GM23338 (cell line): ENCODE data around the gene HELT. TPM values are rescaled to one million over a fixed set of nuclear protein-coding genes. Genes with fewer than 3 reads are reported as not detected.
A peak's percentile ranks its signal among the peaks of the same experiment; 100 is the strongest.

Experiments
- ATAC-seq: fragments of 200-7000 bp; cut with Tn5 transposase; 3 replicates; pipeline ENCODE4 v1.9.1; 2020
- DNase-seq: peaks from one replicate; pipeline ENCODE4 v3.0.0-alpha.2; 2015; ENCODE audit warnings: low spot score
- H2AFZ ChIP-seq: fragments of 200-600 bp; sonication (generic); 2 replicates; pipeline ENCODE4 v1.8.0; 2016; ENCODE audit warnings: antibody characterized with exemption, mild to moderate bottlenecking, moderate library complexity
- H3F3A ChIP-seq: fragments of 200-600 bp; sonication (generic); replicated peaks from 2 replicates; pipeline ENCODE4 v1.8.0; 2017; ENCODE audit warnings: antibody characterized with exemption, mixed run types, low read depth
- H3K27ac ChIP-seq: fragments of 200-600 bp; sonication (generic); 2 replicates; pipeline ENCODE4 v1.6.1; 2016; ENCODE audit warnings: low read depth
- H3K27me3 ChIP-seq: fragments of 200-600 bp; sonication (generic); 2 replicates; pipeline ENCODE4 v1.8.0; 2016; ENCODE audit warnings: mild to moderate bottlenecking, mixed run types, moderate library complexity; ENCODE audit not compliant: insufficient read depth
- H3K36me3 ChIP-seq: fragments of 200-600 bp; sonication (generic); 2 replicates; pipeline ENCODE4 v1.8.0; 2016; ENCODE audit warnings: mild to moderate bottlenecking; ENCODE audit not compliant: insufficient read depth
- H3K4me1 ChIP-seq: fragments of 200-600 bp; sonication (generic); 2 replicates; pipeline ENCODE4 v1.8.0; 2016; ENCODE audit warnings: mild to moderate bottlenecking, moderate library complexity; ENCODE audit not compliant: insufficient read depth
- H3K4me2 ChIP-seq: fragments of 200-600 bp; sonication (generic); 2 replicates; pipeline ENCODE4 v1.7.1; 2017; ENCODE audit warnings: mixed run types
- H3K4me3 ChIP-seq: fragments of 200-600 bp; sonication (generic); 2 replicates; pipeline ENCODE4 v1.6.1; 2016; ENCODE audit warnings: mixed run types
- H3K79me2 ChIP-seq: fragments of 200-600 bp; sonication (generic); replicated peaks from 2 replicates; pipeline ENCODE4 v1.8.0; 2017; ENCODE audit warnings: mild to moderate bottlenecking; ENCODE audit not compliant: insufficient read depth
- H3K9me2 ChIP-seq: fragments of 200-600 bp; sonication (generic); 2 replicates; pipeline ENCODE4 v1.8.0; 2017; ENCODE audit not compliant: insufficient read depth
- H4K20me1 ChIP-seq: fragments of 200-600 bp; sonication (generic); replicated peaks from 2 replicates; pipeline ENCODE4 v1.8.0; 2017; ENCODE audit warnings: mild to moderate bottlenecking; ENCODE audit not compliant: insufficient read depth
- H3K27ac Mint-ChIP-seq: 2 replicates; pipeline ENCODE4 v1.8.0; 2020; ENCODE audit warnings: inconsistent platforms, mild to moderate bottlenecking, moderate library complexity, mixed read lengths
- H3K27me3 Mint-ChIP-seq: 3 replicates; pipeline ENCODE4 v1.8.0; 2022; ENCODE audit warnings: low read depth, mild to moderate bottlenecking, moderate library complexity, mixed read lengths, inconsistent platforms; ENCODE audit not compliant: insufficient read depth, poor library complexity
- H3K36me3 Mint-ChIP-seq: 3 replicates; pipeline ENCODE4 v1.8.0; 2021; ENCODE audit warnings: low read depth, mild to moderate bottlenecking, inconsistent platforms, moderate library complexity, mixed read lengths
- H3K4me1 Mint-ChIP-seq: 3 replicates; pipeline ENCODE4 v1.8.0; 2020; ENCODE audit warnings: mild to moderate bottlenecking, inconsistent platforms, mixed read lengths
- H3K4me3 Mint-ChIP-seq: 3 replicates; pipeline ENCODE4 v1.8.0; 2021; ENCODE audit warnings: moderate library complexity, mild to moderate bottlenecking, inconsistent platforms, mixed read lengths
- H3K9me3 Mint-ChIP-seq: 3 replicates; pipeline ENCODE4 v1.8.0; 2020; ENCODE audit warnings: moderate library complexity, mild to moderate bottlenecking, inconsistent platforms, mixed read lengths
- EZH2 ChIP-seq: fragments of 200-600 bp; sonication (generic); IDR thresholded peaks from one replicate; pipeline ENCODE4 v1.8.0; 2017; ENCODE audit warnings: antibody characterized with exemption, mild to moderate bottlenecking, low read depth; ENCODE audit not compliant: unreplicated experiment
- EZH2phosphoT487 ChIP-seq: fragments of 200-600 bp; sonication (generic); IDR thresholded peaks from one replicate; pipeline ENCODE4 v1.8.1; 2018; ENCODE audit warnings: antibody characterized with exemption; ENCODE audit not compliant: unreplicated experiment
- STAT1 ChIP-seq: IDR thresholded peaks from one replicate; pipeline ENCODE4 v1.6.1; 2016; ENCODE audit warnings: antibody characterized with exemption; ENCODE audit not compliant: unreplicated experiment
- polyA plus RNA-seq: library from polyadenylated mRNA; unstranded; fragments of >200 nt; fragmentation: Nextera tagmentation; extraction: Ambion mirVana; gene quantifications from 2 replicates; pipeline ENCODE4 v1.2.1, GENCODE V29; 2016
- total RNA-seq: library from RNA; depleted of rRNA; stranded (reverse); fragments of >200 nt; shearing (Covaris generic); gene quantifications from 2 replicates; pipeline ENCODE4 v1.2.3, GENCODE V29; 2014
- TF ChIP-seq, protein P1 (sequence below): IDR thresholded peaks from one replicate; pipeline ENCODE4 v1.6.1; 2018; ENCODE audit warnings: antibody characterized with exemption; ENCODE audit not compliant: unreplicated experiment
- TF ChIP-seq, protein P2 (sequence below): fragments of 250-450 bp; sonication (Bioruptor Pico); IDR thresholded peaks from 2 replicates; pipeline ENCODE4 v1.5.0; 2020; ENCODE audit warnings: mild to moderate bottlenecking, moderate library complexity

Gene HELT
- total and polyA plus RNA-seq, 2 experiments from 2014 or later, result not detected

DNA sequence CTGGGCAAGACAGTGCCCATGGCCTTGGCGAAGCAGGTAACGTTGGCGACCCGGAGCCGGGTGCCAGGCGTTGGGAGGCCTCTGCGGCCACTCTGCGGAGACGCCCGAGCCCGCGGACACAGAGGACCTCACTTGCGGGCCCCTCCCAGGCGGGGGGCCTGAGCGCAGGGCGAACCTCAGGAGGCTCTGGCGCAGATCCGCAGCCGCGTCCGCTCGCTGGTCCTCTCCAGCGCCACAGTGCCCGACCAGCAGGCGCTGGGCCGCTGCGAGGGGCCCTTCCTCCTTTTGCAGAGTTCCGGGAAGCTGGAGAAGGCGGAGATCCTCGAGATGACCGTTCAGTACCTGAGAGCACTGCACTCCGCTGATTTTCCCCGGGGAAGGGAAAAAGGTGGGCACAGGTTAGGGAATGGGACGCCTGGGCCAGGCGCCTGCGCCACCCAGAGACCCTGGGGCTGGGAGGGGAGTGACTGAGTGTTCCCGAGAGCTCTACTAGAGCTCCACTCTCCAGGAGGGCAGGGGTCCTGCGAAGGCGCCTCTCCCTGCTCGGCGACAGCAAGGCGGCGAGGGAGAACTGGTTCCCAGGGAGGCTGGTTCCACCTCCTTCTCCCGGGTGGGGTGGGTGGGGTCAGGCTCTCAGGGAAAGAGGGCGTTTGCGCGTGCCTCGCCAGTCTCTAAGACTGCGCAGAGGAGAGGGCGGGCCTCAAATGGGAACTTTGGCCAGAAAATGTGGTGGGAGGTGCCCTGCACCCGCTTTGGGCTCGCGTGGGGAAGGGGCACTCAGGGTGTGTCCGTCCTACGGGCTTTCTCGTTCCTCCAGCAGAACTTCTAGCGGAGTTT, 1.4 kb downstream of the HELT start:
- Mint-ChIP-seq H3K36me3 (no peaks in the 10 kb centered on the region), H3K4me3 (peak overlapping the region; percentile 74), H3K9me3 (peaks cover 3% of the 10 kb centered on the region; the same call in 1 of the 3 replicates), H3K27ac (no peak overlapping the region), H3K27me3 (peaks cover 100% of the 10 kb centered on the region), H3K4me1 (peaks cover 45% of the 10 kb centered on the region)
- H2AFZ ChIP-seq, result peak overlapping the region; percentile 93
- ATAC-seq (peak; percentile 28), DNase-seq (peak; percentile 75)
- no peak overlapping the region for H3K27ac ChIP-seq
- H3F3A ChIP-seq, result peaks cover 22% of the 10 kb centered on the region; the same call in 1 of the 2 replicates
- no peaks in the 10 kb centered on the region for H3K36me3 ChIP-seq
- H3K79me2 ChIP-seq, result no peaks in the 10 kb centered on the region
- H4K20me1 ChIP-seq, result peaks cover 10% of the 10 kb centered on the region; the same call in 1 of the 2 replicates
- H3K9me2 ChIP-seq, result no peaks in the 10 kb centered on the region
- H3K27me3 ChIP-seq, result peaks cover 100% of the 10 kb centered on the region
- peak overlapping the region; percentile 54 for H3K4me3 ChIP-seq
- H3K4me1 ChIP-seq, result peaks cover 58% of the 10 kb centered on the region
- peak overlapping the region; percentile 82 for H3K4me2 ChIP-seq
- peak; percentile 87 for TF ChIP-seq EZH2
- TF ChIP-seq, protein P1, sequence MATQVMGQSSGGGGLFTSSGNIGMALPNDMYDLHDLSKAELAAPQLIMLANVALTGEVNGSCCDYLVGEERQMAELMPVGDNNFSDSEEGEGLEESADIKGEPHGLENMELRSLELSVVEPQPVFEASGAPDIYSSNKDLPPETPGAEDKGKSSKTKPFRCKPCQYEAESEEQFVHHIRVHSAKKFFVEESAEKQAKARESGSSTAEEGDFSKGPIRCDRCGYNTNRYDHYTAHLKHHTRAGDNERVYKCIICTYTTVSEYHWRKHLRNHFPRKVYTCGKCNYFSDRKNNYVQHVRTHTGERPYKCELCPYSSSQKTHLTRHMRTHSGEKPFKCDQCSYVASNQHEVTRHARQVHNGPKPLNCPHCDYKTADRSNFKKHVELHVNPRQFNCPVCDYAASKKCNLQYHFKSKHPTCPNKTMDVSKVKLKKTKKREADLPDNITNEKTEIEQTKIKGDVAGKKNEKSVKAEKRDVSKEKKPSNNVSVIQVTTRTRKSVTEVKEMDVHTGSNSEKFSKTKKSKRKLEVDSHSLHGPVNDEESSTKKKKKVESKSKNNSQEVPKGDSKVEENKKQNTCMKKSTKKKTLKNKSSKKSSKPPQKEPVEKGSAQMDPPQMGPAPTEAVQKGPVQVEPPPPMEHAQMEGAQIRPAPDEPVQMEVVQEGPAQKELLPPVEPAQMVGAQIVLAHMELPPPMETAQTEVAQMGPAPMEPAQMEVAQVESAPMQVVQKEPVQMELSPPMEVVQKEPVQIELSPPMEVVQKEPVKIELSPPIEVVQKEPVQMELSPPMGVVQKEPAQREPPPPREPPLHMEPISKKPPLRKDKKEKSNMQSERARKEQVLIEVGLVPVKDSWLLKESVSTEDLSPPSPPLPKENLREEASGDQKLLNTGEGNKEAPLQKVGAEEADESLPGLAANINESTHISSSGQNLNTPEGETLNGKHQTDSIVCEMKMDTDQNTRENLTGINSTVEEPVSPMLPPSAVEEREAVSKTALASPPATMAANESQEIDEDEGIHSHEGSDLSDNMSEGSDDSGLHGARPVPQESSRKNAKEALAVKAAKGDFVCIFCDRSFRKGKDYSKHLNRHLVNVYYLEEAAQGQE, result no peak
- TF ChIP-seq, protein P2, sequence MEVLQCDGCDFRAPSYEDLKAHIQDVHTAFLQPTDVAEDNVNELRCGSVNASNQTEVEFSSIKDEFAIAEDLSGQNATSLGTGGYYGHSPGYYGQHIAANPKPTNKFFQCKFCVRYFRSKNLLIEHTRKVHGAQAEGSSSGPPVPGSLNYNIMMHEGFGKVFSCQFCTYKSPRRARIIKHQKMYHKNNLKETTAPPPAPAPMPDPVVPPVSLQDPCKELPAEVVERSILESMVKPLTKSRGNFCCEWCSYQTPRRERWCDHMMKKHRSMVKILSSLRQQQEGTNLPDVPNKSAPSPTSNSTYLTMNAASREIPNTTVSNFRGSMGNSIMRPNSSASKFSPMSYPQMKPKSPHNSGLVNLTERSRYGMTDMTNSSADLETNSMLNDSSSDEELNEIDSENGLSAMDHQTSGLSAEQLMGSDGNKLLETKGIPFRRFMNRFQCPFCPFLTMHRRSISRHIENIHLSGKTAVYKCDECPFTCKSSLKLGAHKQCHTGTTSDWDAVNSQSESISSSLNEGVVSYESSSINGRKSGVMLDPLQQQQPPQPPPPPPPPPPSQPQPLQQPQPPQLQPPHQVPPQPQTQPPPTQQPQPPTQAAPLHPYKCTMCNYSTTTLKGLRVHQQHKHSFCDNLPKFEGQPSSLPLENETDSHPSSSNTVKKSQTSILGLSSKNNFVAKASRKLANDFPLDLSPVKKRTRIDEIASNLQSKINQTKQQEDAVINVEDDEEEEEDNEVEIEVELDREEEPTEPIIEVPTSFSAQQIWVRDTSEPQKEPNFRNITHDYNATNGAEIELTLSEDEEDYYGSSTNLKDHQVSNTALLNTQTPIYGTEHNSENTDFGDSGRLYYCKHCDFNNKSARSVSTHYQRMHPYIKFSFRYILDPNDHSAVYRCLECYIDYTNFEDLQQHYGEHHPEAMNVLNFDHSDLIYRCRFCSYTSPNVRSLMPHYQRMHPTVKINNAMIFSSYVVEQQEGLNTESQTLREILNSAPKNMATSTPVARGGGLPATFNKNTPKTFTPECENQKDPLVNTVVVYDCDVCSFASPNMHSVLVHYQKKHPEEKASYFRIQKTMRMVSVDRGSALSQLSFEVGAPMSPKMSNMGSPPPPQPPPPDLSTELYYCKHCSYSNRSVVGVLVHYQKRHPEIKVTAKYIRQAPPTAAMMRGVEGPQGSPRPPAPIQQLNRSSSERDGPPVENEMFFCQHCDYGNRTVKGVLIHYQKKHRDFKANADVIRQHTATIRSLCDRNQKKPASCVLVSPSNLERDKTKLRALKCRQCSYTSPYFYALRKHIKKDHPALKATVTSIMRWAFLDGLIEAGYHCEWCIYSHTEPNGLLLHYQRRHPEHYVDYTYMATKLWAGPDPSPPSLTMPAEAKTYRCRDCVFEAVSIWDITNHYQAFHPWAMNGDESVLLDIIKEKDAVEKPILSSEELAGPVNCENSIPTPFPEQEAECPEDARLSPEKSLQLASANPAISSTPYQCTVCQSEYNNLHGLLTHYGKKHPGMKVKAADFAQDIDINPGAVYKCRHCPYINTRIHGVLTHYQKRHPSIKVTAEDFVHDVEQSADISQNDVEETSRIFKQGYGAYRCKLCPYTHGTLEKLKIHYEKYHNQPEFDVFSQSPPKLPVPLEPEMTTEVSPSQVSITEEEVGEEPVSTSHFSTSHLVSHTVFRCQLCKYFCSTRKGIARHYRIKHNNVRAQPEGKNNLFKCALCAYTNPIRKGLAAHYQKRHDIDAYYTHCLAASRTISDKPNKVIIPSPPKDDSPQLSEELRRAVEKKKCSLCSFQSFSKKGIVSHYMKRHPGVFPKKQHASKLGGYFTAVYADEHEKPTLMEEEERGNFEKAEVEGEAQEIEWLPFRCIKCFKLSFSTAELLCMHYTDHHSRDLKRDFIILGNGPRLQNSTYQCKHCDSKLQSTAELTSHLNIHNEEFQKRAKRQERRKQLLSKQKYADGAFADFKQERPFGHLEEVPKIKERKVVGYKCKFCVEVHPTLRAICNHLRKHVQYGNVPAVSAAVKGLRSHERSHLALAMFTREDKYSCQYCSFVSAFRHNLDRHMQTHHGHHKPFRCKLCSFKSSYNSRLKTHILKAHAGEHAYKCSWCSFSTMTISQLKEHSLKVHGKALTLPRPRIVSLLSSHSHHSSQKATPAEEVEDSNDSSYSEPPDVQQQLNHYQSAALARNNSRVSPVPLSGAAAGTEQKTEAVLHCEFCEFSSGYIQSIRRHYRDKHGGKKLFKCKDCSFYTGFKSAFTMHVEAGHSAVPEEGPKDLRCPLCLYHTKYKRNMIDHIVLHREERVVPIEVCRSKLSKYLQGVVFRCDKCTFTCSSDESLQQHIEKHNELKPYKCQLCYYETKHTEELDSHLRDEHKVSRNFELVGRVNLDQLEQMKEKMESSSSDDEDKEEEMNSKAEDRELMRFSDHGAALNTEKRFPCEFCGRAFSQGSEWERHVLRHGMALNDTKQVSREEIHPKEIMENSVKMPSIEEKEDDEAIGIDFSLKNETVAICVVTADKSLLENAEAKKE (CRISPR knock-in tag), result no peak
- TF ChIP-seq STAT1, result no peak
- peak; percentile 64 for TF ChIP-seq EZH2phosphoT487
